LNCaP clone FGC (cell line): ENCODE data around the gene ACAP2.

Source experiments
- DNase-seq: peaks from one replicate; pipeline ENCODE4 v3.0.0-alpha.2; 2011; ENCODE audit warnings: low read depth
- H3K4me3 ChIP-seq: 2 replicates; pipeline ENCODE4 v1.5.1; 2011; ENCODE audit warnings: mild to moderate bottlenecking, low read depth, low read length, control low read depth
- TF ChIP-seq, protein P1 (sequence below): IDR thresholded peaks from 2 replicates; pipeline ENCODE4 v1.5.1; 2012; ENCODE audit warnings: mild to moderate bottlenecking; ENCODE audit not compliant: control insufficient read depth, insufficient read depth; ENCODE audit errors: extremely low read depth

Gene ACAP2

GRCh38 chr3:195443391-195443989 lies 670 bp upstream of the ACAP2 start:
- H3K4me3 ChIP-seq: peak overlapping the region; percentile 39
- DNase-seq: no peak
- TF ChIP-seq, protein P1, sequence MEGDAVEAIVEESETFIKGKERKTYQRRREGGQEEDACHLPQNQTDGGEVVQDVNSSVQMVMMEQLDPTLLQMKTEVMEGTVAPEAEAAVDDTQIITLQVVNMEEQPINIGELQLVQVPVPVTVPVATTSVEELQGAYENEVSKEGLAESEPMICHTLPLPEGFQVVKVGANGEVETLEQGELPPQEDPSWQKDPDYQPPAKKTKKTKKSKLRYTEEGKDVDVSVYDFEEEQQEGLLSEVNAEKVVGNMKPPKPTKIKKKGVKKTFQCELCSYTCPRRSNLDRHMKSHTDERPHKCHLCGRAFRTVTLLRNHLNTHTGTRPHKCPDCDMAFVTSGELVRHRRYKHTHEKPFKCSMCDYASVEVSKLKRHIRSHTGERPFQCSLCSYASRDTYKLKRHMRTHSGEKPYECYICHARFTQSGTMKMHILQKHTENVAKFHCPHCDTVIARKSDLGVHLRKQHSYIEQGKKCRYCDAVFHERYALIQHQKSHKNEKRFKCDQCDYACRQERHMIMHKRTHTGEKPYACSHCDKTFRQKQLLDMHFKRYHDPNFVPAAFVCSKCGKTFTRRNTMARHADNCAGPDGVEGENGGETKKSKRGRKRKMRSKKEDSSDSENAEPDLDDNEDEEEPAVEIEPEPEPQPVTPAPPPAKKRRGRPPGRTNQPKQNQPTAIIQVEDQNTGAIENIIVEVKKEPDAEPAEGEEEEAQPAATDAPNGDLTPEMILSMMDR: no peak

DNA sequence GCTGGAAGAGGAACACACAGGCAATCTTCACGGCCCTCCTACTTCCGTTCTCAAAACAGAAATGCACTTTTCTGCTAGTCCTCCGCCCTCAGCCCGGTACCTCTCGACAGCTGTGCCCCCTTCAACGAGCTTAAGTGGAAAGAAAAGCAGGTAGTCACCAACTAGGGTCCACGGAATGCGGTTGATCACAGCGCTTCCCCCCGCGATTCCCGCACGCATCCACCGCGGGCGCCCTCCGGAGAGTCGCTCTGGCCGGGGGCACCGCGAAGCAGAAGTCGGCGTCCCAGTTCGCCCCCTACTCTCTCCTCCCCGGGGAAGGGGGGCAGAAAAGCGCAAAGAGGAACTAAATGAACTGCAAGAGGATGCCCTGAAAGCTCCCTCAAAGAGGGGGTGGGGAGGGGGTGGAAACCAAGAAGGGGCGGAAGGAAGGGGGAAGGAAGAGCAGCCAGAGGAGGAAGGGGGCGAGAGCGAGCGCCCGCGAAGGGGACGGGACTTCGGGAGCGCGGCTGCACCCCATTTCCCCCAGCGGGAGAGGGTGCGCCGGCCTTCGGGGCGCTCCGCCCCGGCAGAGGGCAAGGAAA lies 738 bp downstream of the ACAP2 start:
- peak overlapping the region; percentile 87 for H3K4me3 ChIP-seq
- no peak for DNase-seq
- TF ChIP-seq, protein P1: no peak

DNA sequence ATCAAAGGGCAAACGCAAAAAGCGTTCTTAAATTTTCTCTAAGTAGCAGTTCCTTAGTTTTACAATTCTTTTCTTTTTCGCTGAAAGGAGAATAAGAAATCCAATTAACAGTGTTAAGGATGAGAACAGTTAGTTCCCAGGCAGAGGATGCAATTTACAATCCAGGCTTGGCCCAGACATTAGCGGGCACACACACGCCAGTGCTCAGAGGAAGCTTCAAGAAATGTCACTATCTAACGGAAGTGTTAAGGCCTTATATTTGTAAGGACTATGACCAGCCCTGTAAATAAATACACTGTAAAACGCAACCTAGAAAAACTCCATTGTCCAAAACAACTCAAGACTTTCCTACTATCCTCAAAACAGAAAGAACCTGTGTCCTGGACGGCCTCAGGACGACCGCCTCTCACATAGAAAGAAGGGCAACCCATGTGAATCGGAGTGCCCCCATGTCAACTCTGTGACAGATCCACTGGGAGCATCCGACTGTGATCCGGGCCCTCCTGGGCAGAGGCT lies 1.3 kb downstream of the ACAP2 start:
- DNase-seq: peak; percentile 7
- TF ChIP-seq, protein P1: no peak
- peak overlapping the region; percentile 87 for H3K4me3 ChIP-seq

DNA sequence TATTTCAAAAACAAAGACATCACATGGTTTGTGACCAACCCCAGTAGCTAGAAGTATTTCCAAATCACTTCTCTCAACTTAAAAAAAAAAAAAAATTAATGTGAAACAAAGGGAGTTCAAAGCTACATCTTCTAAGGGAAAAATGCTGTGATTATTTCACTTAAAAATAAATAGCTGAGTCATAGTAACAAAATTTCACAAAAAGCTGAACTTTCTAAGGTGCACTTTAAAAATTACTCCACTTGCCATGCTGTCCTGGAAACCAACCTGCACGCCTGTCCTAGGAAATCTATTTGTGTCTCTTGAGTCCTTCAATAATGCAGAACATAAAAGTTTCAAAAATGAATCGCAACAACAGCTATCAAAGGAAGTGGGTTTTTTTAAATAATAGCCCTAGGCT lies 1.8 kb downstream of the ACAP2 start:
- no peak for DNase-seq
- peak overlapping the region; percentile 87 for H3K4me3 ChIP-seq

GRCh38 chr3:195440379-195440778 lies 2.4 kb downstream of the ACAP2 start:
- TF ChIP-seq, protein P1: no peak
- H3K4me3 ChIP-seq: no peak overlapping the region
- no peak for DNase-seq

More for the DNA sequence above, 1.8 kb downstream of the ACAP2 start:
- TF ChIP-seq, protein P1: no peak

DNA sequence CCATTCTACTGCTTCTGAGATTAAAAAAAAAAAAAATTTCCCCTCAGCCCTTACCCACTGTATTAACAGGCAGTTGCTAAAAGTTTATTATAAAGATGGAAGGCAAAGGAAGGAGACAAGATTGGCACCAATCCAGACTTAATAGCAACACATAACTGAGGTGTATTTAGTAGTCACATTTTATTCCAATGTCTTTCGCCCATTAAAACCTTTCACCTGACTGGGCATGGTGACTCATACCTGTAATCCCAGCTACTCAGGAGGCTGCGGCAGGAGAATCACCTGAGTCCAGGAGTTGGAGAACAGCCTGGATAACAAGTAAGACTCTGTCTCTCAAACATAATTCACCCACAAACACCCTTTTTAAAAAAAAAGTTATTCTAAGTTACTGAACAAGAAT lies 4.4 kb downstream of the ACAP2 start:
- no peak overlapping the region for H3K4me3 ChIP-seq
- DNase-seq: peak; percentile 14
- TF ChIP-seq, protein P1: no peak
